NCI-H82 treated with DMSO at 0.1 percent for 48 hours (cell line): Measurements from ENCODE around the gene C1D.
"Not testable (repeated sequence)": the region's sequence is repeated elsewhere in the genome, so short reads cannot be mapped to it uniquely, and the experiment has no call there.

ENCODE experiments used
- DNase-seq: peaks from one replicate; lab custom pipeline; 2025; ENCODE audit not compliant: unreplicated experiment; lab: John Stamatoyannopoulos, UW

C1D gene

GRCh38 chr2:68009526-68009925 is 53.3 kb downstream of the C1D start:
- no peak for DNase-seq

GRCh38 chr2:68000170-68000825 is 62.5 kb downstream of the C1D start:
- peak; percentile 8 for DNase-seq

GRCh38 chr2:67999332-67999731 is 63.5 kb downstream of the C1D start:
- DNase-seq: no peak

DNA sequence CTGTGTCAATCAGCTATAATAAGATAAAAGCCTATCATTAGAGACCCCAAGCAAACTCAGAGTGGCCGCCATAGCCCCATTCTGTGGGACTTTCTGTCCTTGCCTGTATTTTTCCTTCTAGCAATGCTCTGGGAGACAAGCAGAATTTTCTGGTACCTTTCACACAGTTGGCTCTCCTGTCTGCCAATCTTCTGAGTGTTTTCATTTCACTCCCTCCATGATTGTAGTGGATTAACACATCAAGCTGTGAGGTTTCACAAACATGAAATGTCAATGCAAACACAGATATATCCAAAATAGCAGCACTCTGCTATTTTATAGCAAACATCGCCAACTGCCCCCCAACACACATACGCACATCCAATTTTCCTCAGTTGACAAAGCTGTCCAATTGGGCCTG is 64.9 kb downstream of the C1D start:
- no peak for DNase-seq

DNA sequence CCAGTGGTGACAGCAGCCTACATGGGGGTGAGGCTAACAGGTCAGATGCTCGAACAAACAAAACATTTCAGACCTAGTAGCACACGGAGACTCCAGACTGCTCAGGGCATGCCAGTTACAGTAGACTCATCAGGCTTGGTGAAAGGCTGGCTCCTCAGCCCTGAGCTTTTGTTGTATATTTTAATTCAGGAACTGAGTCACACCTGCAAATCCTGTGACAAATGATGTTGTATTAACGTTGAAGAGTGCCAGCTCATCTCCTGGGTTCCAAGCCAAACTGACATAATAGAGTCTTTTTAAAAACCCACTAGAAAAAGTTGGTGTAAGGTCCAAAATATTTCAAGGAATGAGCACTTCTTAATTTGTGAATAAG is 65.3 kb downstream of the C1D start:
- no peak for DNase-seq

- no peak for DNase-seq
These were observed 65.9 kb downstream of the C1D start for GRCh38 chr2:67996772-67997527.

GRCh38 chr2:67994716-67995115 is 68.1 kb downstream of the C1D start:
- no peak for DNase-seq

DNA sequence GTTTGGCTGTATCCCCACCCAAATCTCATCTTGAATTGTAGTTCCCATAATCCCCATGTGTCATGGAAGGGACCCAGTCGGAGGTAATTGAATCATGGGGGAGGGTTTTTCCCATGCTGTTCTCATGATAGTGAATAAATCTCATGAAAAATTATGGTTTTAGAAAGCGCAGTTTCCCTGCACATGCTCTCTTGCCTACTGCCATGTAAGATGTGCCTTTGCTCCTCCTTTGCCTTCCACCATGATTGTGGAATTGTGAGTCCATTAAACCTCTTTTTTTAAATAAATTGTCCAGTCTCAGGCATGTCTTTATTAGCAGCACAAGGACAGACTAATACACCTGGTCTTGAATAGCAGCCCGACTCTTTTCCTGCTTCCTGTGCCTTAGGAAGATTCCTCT is 68.7 kb downstream of the C1D start:
- DNase-seq: not testable (repeated sequence)

DNA sequence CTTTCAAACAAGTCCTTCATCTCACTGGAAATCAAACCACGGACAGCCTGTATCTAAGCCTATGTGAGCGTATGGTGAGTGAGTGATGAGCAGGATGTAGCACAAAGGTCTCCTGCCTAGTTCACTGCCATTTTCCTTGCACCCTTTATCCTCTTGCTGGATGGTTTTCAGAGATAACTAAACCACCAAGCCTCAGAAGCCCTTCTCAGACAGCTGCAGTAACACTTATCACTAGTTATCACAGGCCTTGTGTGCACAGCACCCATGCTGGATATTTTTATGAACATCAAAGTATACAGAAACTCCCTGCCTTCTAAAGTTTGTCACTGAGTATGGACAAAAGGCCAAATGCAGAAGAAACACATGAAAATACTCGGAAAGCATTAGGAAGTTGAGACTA is 69.5 kb downstream of the C1D start:
- DNase-seq: no peak

- DNase-seq: no peak
These were observed 71.3 kb downstream of the C1D start for GRCh38 chr2:67991456-67991855.
